ENCODE measurements around the gene TFG. TPM values are rescaled to one million over a fixed set of nuclear protein-coding genes. Genes with fewer than 3 reads are reported as not detected.
A peak's percentile ranks its signal among the peaks of the same experiment; 100 is the strongest.

The TFG gene
- polyA plus RNA-seq, 10 donors: 90.0 to 112 (median 96.1) TPM

DNA sequence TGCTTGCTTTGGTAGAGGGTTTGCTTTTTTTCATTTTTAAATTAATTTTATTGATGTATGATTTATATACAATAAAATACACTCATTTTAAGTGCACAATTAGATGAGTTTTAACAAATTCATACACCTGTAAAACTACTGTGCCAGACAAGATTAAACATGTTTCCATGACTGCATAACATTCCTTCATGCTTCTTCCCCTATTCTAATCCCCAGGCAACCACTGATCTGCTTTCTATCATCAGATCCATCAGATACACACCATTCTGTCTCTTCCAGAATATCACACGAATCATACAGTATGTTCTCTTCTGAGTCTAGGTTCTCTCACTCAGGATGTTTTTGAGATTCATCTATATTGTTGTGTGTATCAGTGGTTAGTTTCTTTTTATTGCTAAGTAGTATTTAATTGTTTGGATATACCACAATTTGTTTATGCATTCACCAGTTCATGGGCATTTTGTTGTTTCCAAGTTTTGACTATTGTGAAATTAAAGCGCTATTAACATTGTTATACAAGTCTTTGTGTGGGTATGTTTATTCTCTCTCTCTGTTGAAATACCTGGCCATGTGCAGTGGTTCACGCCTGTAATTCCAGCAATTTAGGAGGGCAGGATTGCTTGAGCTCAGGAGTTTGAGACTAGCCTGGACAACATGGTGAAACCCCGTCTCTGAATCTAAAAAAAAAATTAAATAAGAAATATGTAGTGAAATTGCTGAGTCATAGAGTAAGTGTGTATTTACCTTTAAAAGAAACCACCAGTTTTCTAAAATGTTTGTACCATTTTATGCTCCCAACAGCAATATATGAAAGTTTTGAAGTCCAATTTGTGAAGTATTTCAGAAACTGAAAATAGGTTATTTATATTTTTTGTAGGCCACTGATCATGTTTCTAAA is 7.0 kb upstream of the TFG start:
- DNase-seq: no peak

DNA sequence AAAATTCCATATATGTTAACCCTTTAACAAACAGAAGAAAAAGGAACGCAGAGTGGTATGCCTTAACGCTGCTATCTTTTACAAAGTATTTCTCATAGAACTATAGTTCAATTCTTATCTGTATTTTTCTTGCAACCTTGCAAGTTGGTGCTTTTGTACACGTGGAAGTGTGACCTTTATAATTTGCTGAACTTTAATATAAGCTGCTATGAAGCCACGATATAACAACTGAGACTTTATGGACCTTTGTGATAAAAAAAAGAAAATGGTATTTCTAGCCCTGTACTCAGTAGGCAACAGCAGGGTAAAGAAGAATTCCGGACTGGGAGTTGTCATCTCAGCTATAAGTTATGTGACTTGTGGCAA is 6.3 kb upstream of the TFG start:
- no peak for DNase-seq

- DNase-seq: no peak
These were observed 5.4 kb upstream of the TFG start for GRCh38 chr3:100703865-100704264.

DNA sequence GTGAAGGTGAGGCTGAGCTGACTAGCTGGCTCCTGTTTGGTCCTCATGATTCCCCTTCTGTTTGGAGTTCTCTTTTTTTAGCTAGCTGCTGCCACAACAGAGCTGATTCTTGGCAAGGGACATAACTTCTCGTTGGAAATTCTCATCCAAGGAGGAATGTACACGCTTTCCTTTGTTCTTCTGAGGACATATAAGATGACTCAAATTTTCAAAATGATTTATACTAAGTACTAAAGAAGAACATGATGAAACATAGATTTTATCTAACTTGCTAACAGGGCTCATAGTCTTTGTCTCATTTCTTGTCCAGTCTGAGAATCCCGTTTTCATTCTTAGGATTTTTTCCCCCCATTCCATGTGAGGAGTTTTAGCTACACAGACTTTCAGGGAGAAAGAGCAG is 2.9 kb upstream of the TFG start:
- DNase-seq: peak in 1 of 3 donors; percentile 22

DNA sequence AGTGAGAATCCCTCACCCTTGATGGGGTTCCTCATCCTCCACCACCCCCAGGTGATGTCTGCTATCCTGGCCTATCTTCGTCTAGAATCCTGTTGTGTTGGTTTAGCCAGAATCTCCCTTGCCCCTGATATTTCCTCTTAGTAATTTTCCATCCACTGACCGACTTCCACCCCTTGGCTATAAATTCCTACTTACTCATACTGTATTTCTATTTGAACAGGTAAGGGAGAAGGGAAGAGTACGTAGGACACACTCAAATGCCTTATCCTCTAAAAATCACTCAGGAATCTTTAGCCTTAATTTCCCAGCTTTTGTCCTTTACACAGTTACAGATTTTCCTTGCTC is 678 bp upstream of the TFG start:
- DNase-seq: no peak

DNA sequence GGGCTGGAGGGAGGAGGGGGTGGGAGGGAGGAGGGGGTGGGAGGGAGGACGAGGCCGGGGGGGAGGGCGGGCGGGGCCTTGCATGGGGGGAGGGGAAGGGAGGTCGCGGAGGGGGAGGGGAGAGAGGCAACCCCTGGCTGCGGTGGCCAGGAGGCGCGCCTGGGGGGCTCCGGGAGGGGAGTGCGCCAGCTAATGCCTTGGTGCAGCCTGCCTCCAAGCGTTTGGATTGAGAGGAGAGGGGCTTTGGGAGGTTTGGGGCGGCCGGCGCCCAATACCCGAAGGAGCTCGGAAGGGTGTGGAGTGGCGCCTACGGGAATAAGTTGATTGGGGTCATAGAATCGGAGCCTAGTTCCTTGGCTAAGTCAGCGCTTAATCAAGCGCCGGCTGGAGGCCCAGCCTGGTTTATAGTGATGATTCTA is 557 bp downstream of the TFG start:
- peak; percentile 45 to 84 (median 59) for DNase-seq

GRCh38 chr3:100710261-100710968 is 1.1 kb downstream of the TFG start:
- DNase-seq: peak; percentile 28 to 59 (median 52)

DNA sequence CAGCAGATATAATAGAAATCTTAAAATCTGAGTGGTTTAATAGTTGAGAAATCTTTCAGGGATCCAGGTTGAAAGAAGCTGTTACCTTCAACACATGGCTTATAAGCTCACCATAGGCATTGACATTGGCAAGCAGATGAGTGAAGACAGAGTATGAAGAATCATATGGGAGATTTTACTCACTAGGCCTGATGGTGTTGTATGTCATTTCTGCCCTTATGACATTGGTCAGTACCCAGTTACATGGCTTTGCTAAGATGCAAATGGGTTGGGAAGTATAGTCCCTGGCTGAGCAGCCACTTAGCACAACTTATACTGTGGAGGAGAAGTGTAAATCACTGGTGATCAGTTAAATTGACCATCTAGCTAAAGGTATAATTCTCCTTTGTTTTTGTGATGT is 5.9 kb downstream of the TFG start:
- DNase-seq: no peak

DNA sequence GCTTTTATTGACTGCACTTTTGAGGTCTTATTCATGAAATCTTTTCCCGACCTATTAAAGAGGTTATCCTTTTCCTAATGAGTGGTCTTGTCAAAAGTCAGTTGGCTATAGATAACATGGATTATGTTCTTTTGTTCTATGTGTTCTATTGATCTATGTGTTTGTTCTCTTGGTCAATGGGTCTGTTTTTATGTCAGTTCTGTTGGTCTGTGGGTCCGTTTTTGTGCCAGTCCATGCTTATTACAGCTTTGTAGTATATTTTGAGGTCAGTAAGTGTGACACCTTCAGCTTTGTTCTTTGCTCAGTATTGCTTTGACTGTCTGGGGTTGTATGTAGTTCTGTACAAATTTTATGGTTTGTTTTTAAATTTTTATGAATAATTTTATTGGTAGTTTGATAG is 7.8 kb downstream of the TFG start:
- DNase-seq: no peak

DNA sequence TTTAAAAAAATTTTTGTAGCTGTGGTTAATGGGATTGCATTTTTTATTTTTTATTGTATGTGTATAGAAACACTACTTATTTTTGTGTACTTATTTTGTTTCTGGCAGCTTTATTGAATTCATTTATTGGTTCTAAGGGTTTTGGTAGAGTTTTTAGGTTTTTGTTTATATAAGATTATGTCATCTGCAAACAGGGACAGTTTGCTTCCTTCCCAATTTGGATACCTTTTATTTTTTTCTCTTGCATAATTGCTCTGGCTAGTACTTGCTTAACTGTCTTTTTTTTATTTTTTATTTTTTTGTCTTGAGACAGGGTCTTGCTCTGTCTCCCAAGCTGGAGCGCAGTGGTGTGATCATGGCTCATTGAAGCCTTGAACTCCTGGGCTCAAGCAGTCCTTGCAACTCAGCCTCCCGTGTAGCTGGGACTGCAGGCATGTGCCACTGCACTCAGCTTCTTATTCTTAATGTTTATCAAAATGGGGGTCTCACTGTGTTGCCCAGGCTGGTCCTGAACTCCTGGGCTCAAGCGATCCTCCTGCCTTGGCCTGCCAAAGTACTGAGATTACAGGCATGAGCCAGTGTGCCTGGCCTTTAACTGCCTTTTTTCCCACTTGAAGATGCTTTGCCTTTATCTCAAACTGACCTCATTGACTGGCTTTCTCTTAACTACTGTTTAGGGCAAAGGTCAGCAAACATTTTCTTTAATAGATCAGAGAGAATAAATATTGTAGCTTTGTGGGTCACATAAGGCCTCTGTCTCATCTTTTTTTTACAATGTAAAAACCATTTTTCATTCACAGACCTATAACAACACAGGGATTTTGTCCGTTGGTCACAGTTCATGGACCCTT is 8.6 kb downstream of the TFG start:
- no peak for DNase-seq

- DNase-seq: no peak
These were observed 9.8 kb downstream of the TFG start for GRCh38 chr3:100719136-100719535.

- no peak for DNase-seq
These were observed 11.1 kb downstream of the TFG start for GRCh38 chr3:100720426-100720825.

DNA sequence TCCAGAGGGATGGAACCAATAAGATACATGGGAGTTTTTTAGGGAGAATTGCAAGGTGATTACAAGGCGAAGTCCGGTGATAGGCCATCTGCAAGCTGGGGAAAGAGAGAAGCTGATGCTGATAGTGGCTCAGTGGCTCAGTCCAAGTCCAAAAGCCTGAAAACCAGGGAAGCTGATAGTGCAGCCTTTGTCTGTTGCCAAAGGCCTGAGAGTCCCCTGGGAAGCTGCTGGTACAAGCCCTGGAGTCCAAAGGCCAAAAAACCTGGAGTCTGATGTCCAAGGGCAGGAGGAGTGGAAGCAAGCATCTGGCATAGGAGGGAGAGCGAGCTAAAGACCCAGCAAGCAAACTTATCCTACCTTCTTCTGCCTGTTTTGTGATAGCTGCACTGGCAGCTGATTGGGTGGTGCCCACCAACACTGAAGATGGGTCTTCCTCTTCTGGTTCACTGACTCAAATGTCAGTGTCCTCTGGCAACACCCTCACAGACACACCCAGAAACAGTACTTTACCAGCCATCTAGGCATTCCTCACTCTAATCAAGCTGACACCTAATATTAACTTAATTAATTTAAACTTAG is 16.7 kb downstream of the TFG start:
- no peak for DNase-seq

DNA sequence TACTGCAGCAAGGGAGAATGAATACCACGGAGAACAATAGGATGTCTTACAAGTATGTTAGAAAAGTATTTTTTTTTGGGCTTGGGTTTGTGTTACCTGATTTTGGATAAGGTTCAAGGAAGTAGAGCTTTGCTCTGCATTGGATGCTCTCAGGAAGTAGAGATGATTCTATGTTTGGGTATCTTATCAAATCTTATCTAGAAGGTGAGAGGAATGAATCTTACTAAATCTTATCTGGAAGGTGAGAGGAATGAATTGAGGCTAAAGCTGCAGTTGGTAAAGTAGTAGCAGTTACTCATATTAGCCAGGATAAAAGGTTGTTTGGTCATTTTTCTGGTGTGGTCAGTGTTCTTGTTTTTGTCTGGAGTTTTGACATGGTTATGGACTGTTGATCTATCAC is 17.4 kb downstream of the TFG start:
- no peak for DNase-seq

DNA sequence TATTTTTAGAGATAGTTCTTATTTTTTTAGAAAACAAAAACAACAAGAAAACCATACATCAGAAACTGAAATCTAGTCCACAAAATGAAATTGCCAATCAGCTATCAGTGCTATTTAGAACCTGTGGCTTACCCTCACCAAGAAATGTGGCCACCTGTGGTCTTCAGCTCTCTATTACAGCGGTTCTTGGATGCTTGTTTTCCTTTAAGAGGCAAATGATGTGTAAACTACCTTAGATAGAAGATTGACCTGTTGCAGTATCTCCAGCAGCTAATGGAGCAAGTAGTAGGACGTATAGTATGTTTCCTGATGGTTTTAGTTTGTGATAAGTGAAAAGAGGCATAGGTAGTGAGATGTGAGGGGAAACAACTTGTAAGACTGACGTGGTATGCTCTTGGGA is 21.2 kb downstream of the TFG start:
- DNase-seq: no peak

DNA sequence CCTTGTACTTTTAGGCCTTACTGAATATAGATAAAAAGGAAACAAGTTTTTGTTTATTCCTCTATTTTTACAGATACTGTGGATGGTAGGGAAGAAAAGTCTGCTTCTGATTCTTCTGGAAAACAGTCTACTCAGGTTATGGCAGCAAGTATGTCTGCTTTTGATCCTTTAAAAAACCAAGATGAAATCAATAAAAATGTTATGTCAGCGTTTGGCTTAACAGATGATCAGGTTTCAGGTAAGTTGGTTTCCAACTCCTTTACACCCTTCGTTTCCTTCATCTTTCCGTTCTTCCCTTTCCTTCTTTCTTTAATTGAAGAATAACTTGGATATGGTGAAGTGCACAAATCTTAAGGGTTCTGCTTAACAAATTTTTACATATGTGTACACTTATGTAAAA is 23.1 kb downstream of the TFG start:
- no peak for DNase-seq

DNA sequence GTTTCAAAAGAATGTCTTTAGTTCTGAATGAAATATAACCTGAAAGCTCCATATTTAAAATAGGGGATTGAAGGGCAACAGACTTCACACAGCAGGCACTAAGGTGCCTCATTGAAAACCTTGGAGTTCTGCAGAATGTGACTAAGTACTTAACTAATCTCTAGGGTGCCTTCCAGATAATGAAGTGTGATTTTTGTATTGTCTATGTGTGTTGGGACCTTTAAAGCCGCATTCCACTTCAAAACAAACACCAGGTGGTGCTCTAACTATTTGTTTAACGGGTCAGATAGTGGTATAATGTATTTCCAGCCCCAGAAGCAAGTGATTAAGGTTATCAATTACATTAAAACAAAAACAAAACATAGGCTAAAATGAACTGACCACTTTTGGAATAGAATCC is 28.0 kb downstream of the TFG start:
- DNase-seq: peak in 1 of 3 donors; percentile 39

- DNase-seq: no peak
These were observed 30.9 kb downstream of the TFG start for GRCh38 chr3:100740207-100740606.

- DNase-seq: no peak
These were observed 34.2 kb downstream of the TFG start for GRCh38 chr3:100743535-100743934.

DNA sequence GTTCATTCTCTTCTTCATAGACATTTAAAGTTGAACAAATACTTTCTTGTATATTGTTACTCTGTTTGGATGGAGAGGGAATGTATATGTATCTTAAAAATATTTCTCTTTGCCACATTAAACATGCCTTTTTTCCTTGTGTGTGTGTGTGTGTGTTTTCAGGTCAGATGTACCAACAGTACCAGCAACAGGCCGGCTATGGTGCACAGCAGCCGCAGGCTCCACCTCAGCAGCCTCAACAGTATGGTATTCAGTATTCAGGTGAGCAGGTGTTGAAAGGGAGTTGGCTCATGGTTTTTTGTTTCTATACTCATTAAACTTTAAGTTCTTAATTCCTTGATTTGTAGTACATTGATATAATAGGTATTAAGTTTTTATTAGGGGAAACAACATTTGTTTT is 35.4 kb downstream of the TFG start:
- no peak for DNase-seq

- DNase-seq: no peak
These were observed 36.3 kb downstream of the TFG start for GRCh38 chr3:100745617-100746016.

DNA sequence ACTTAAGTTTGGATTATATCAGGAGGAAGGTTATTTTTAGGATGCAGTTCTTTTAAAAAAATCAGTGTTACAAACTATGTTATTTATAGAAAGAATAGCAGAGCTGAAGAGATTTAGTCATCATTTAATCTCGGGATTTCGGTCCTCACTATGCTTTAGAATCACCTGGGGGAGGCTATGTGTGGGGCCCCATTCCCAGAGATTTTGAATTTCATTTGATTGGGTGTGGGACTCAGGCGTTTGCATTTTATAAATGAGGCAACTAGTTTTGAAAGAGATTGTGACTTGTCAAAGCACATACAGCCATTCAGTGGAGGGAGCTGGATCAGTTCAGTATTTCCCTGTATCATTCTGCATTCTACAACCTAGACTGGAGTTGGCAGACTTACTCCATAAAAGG is 36.8 kb downstream of the TFG start:
- DNase-seq: no peak

All from muscle of back (tissue), 11 donors.